H1 (cell line): ENCODE results near the gene PIGU. TPM values are rescaled to one million over a fixed set of nuclear protein-coding genes. Genes with fewer than 3 reads are reported as not detected.

Experiments
- EP300 ChIP-seq, 2 experiments: IDR thresholded peaks; 1 replicate in 1 of 2; 2 replicates in 1 of 2; pipeline ENCODE4 v1.6.1; 2011 to 2012; ENCODE audit warnings: low read depth in 2 of 2, low read length in 2 of 2, mild to moderate bottlenecking in 2 of 2, borderline replicate concordance in 1 of 2, inconsistent platforms in 1 of 2, moderate library complexity in 1 of 2
- KDM1A ChIP-seq: fragments of 200-600, 300-600 bp; sonication (generic); IDR thresholded peaks from 2 replicates; pipeline ENCODE4 v1.7.1; 2016; ENCODE audit warnings: mild to moderate bottlenecking, low read length, borderline replicate concordance
- NRF1 ChIP-seq: IDR thresholded peaks from 2 replicates; pipeline ENCODE4 v1.6.1; 2011; ENCODE audit warnings: mild to moderate bottlenecking, low read depth, low read length, improper control_type of control experiment
- TBP ChIP-seq: IDR thresholded peaks from 2 replicates; pipeline ENCODE4 v1.6.1; 2011; ENCODE audit warnings: low read depth, low read length, improper control_type of control experiment
- YY1 ChIP-seq: IDR thresholded peaks from 2 replicates; pipeline ENCODE4 v1.6.1; 2011; ENCODE audit warnings: low read depth, mild to moderate bottlenecking, low read length
- polyA plus RNA-seq, 7 experiments: library from polyadenylated mRNA; depleted of rRNA in 3 of 7; stranded (reverse) in 5 of 7; unstranded in 2 of 7; fragments of >200 nt in 5 of 7; fragments of 200-250 nt in 2 of 7; gene quantifications; 1 replicate in 5 of 7; 2 replicates in 1 of 7; 4 replicates in 1 of 7; pipeline versions ENCODE4 v1.2.1 to v1.2.3, GENCODE V29; 2011 to 2013; ENCODE audit warnings: missing spikeins in 2 of 7, mixed read lengths in 2 of 7
- total RNA-seq: library from RNA; stranded (reverse); fragmentation: NEBNext Ultra II Directional; extraction: Animal tissue kit (Norgen Biotek cat#: 25700); gene quantifications from 2 replicates; pipeline ENCODE4 v1.2.1, GENCODE V29; 2021
- TF ChIP-seq, protein P1 (sequence below): fragments of 300-600 bp; sonication (generic); IDR thresholded peaks from 2 replicates; pipeline ENCODE4 v1.7.1; 2012; ENCODE audit warnings: low read length, moderate library complexity, mild to moderate bottlenecking, inconsistent platforms; ENCODE audit not compliant: insufficient replicate concordance

PIGU gene
- total and polyA plus RNA-seq, 2 of the 8 experiments (the other 6 are each of a cell fraction or from before 2014, with no cell fraction given): 28.3 to 117 TPM

GRCh38 chr20:34560614-34561013, 116.3 kb downstream of the PIGU start (continued):
- TF ChIP-seq, protein P1, sequence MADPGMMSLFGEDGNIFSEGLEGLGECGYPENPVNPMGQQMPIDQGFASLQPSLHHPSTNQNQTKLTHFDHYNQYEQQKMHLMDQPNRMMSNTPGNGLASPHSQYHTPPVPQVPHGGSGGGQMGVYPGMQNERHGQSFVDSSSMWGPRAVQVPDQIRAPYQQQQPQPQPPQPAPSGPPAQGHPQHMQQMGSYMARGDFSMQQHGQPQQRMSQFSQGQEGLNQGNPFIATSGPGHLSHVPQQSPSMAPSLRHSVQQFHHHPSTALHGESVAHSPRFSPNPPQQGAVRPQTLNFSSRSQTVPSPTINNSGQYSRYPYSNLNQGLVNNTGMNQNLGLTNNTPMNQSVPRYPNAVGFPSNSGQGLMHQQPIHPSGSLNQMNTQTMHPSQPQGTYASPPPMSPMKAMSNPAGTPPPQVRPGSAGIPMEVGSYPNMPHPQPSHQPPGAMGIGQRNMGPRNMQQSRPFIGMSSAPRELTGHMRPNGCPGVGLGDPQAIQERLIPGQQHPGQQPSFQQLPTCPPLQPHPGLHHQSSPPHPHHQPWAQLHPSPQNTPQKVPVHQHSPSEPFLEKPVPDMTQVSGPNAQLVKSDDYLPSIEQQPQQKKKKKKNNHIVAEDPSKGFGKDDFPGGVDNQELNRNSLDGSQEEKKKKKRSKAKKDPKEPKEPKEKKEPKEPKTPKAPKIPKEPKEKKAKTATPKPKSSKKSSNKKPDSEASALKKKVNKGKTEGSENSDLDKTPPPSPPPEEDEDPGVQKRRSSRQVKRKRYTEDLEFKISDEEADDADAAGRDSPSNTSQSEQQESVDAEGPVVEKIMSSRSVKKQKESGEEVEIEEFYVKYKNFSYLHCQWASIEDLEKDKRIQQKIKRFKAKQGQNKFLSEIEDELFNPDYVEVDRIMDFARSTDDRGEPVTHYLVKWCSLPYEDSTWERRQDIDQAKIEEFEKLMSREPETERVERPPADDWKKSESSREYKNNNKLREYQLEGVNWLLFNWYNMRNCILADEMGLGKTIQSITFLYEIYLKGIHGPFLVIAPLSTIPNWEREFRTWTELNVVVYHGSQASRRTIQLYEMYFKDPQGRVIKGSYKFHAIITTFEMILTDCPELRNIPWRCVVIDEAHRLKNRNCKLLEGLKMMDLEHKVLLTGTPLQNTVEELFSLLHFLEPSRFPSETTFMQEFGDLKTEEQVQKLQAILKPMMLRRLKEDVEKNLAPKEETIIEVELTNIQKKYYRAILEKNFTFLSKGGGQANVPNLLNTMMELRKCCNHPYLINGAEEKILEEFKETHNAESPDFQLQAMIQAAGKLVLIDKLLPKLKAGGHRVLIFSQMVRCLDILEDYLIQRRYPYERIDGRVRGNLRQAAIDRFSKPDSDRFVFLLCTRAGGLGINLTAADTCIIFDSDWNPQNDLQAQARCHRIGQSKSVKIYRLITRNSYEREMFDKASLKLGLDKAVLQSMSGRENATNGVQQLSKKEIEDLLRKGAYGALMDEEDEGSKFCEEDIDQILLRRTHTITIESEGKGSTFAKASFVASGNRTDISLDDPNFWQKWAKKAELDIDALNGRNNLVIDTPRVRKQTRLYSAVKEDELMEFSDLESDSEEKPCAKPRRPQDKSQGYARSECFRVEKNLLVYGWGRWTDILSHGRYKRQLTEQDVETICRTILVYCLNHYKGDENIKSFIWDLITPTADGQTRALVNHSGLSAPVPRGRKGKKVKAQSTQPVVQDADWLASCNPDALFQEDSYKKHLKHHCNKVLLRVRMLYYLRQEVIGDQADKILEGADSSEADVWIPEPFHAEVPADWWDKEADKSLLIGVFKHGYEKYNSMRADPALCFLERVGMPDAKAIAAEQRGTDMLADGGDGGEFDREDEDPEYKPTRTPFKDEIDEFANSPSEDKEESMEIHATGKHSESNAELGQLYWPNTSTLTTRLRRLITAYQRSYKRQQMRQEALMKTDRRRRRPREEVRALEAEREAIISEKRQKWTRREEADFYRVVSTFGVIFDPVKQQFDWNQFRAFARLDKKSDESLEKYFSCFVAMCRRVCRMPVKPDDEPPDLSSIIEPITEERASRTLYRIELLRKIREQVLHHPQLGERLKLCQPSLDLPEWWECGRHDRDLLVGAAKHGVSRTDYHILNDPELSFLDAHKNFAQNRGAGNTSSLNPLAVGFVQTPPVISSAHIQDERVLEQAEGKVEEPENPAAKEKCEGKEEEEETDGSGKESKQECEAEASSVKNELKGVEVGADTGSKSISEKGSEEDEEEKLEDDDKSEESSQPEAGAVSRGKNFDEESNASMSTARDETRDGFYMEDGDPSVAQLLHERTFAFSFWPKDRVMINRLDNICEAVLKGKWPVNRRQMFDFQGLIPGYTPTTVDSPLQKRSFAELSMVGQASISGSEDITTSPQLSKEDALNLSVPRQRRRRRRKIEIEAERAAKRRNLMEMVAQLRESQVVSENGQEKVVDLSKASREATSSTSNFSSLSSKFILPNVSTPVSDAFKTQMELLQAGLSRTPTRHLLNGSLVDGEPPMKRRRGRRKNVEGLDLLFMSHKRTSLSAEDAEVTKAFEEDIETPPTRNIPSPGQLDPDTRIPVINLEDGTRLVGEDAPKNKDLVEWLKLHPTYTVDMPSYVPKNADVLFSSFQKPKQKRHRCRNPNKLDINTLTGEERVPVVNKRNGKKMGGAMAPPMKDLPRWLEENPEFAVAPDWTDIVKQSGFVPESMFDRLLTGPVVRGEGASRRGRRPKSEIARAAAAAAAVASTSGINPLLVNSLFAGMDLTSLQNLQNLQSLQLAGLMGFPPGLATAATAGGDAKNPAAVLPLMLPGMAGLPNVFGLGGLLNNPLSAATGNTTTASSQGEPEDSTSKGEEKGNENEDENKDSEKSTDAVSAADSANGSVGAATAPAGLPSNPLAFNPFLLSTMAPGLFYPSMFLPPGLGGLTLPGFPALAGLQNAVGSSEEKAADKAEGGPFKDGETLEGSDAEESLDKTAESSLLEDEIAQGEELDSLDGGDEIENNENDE: no peak
- TF ChIP-seq KDM1A: no peak
- TF ChIP-seq TBP: no peak
- no peak for TF ChIP-seq YY1
- no peak for TF ChIP-seq EP300 (IDR thresholded peaks at IDR 0.05; ENCODE audit: borderline replicate concordance in 1 of 2, low read depth in 2 of 2, low read length in 2 of 2)
- no peak for TF ChIP-seq NRF1
